Activated naive CD4-positive, alpha-beta T cell treated with anti-CD3 and anti-CD28 coated beads, Interleukin-2, amount 50 U/mL, for 24 hours (primary cell): ENCODE results near the gene TMEM30B.
"Not testable (repeated sequence)": the region's sequence is repeated elsewhere in the genome, so short reads cannot be mapped to it uniquely, and the experiment has no call there.

Experiments used
- H3K27ac Mint-ChIP-seq: one replicate; pipeline ENCODE4 v1.8.0; 2021; ENCODE audit warnings: mild to moderate bottlenecking, mixed read lengths
- H3K27me3 Mint-ChIP-seq: one replicate; pipeline ENCODE4 v1.8.0; 2021; ENCODE audit warnings: mixed read lengths
- H3K36me3 Mint-ChIP-seq: one replicate; pipeline ENCODE4 v1.8.0; 2021; ENCODE audit warnings: mixed read lengths
- H3K4me1 Mint-ChIP-seq: one replicate; pipeline ENCODE4 v1.8.0; 2021; ENCODE audit warnings: mixed read lengths
- H3K4me3 Mint-ChIP-seq: one replicate; pipeline ENCODE4 v1.8.0; 2021; ENCODE audit warnings: mild to moderate bottlenecking, mixed read lengths
- H3K9me3 Mint-ChIP-seq: one replicate; pipeline ENCODE4 v1.8.0; 2021; ENCODE audit warnings: mixed read lengths

TMEM30B gene

GRCh38 chr14:61319086-61319485 lies 37.9 kb upstream of the TMEM30B start:
- H3K27me3 Mint-ChIP-seq, result no peaks in the 10 kb centered on the region
- H3K27ac Mint-ChIP-seq, result no peak overlapping the region
- peaks cover 1% of the 10 kb centered on the region for H3K4me1 Mint-ChIP-seq
- peaks cover 8% of the 10 kb centered on the region for H3K9me3 Mint-ChIP-seq
- H3K4me3 Mint-ChIP-seq, result no peak overlapping the region
- H3K36me3 Mint-ChIP-seq, result peaks cover 12% of the 10 kb centered on the region

DNA sequence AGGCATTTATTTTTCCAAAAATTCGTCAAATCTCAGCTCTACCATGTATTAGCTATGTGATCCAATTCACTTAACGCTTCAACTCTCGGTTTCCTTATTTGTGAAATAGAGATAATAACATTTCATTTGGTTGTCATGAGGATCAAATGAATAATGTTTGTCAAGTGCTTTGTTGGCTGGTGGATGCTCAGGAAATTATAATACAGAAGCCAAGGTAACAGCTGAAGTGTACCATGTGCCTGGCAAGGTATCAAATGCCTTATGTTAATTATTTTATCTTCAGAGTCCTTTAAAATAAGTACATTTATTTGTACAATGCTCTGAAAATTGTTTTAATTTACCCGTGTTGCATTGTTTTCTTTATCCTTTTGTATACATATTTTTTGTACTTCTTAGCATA lies 34.2 kb upstream of the TMEM30B start:
- Mint-ChIP-seq H3K27ac (no peak overlapping the region), H3K36me3 (peaks cover 17% of the 10 kb centered on the region), H3K27me3 (no peaks in the 10 kb centered on the region), H3K4me1 (peaks cover 6% of the 10 kb centered on the region), H3K9me3 (peaks cover 13% of the 10 kb centered on the region), H3K4me3 (no peak overlapping the region)

- Mint-ChIP-seq H3K4me1 (peaks cover 23% of the 10 kb centered on the region), H3K36me3 (peaks cover 31% of the 10 kb centered on the region), H3K9me3 (peaks cover 14% of the 10 kb centered on the region)
- not testable (repeated sequence) for H3K4me3 Mint-ChIP-seq, H3K27ac Mint-ChIP-seq, H3K27me3 Mint-ChIP-seq
Observed at GRCh38 chr14:61308701-61309100, 27.6 kb upstream of the TMEM30B start.

DNA sequence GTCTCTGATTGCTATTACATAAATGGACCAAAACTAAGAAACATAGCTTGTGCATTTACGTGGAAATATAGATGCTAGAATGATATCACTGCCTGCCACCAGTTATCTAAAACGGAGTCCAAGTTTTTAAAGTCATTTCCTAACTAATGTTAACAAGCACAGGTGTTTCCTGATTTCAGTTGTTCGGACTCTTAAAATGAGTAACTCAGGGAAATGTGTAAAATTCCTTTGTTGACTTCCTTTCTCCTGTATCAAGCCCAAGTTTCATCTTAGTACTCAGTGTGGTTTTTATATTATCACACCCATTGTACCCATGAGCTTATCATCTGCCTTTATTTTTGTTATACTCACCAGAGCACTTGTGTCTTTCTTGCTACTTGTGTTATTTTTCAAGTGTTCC lies 27.1 kb upstream of the TMEM30B start:
- H3K36me3 Mint-ChIP-seq, result peaks cover 32% of the 10 kb centered on the region
- no peaks in the 10 kb centered on the region for H3K27me3 Mint-ChIP-seq
- no peak overlapping the region for H3K4me3 Mint-ChIP-seq
- peaks cover 23% of the 10 kb centered on the region for H3K4me1 Mint-ChIP-seq
- peaks cover 14% of the 10 kb centered on the region for H3K9me3 Mint-ChIP-seq
- no peak overlapping the region for H3K27ac Mint-ChIP-seq

- H3K4me3 Mint-ChIP-seq, result no peak overlapping the region
- H3K36me3 Mint-ChIP-seq, result peaks cover 22% of the 10 kb centered on the region
- H3K4me1 Mint-ChIP-seq, result peaks cover 31% of the 10 kb centered on the region
- no peak overlapping the region for H3K27ac Mint-ChIP-seq
- peaks cover 9% of the 10 kb centered on the region for H3K9me3 Mint-ChIP-seq
- no peaks in the 10 kb centered on the region for H3K27me3 Mint-ChIP-seq
Observed at GRCh38 chr14:61304688-61305087, 23.6 kb upstream of the TMEM30B start.

DNA sequence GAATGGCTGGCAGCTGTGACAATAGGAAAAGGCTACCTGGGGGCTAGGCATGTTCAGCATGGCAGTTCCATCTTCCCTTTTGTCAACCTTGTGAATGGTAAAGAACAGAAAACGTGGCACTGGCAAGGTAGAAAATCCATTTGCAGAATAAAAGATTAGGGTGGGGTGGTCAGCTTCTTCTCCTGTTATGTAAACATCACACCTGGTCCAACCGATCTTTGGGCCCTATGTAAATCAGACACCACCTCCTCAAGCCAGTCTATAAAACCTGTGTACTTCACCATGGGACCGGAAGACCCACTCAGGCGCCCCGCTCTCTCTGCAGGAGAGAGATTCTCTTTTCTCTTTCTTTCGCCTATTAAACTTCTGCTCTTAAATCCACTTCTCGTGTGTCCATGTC lies 19.6 kb upstream of the TMEM30B start:
- peaks cover 4% of the 10 kb centered on the region for H3K9me3 Mint-ChIP-seq
- no peak overlapping the region for H3K4me3 Mint-ChIP-seq
- H3K27me3 Mint-ChIP-seq, result no peaks in the 10 kb centered on the region
- H3K4me1 Mint-ChIP-seq, result peaks cover 55% of the 10 kb centered on the region
- H3K36me3 Mint-ChIP-seq, result peaks cover 11% of the 10 kb centered on the region
- peak overlapping the region; percentile 87 for H3K27ac Mint-ChIP-seq

- Mint-ChIP-seq H3K9me3 (no peaks in the 10 kb centered on the region), H3K4me1 (peaks cover 56% of the 10 kb centered on the region), H3K4me3 (no peak overlapping the region), H3K36me3 (peaks cover 7% of the 10 kb centered on the region), H3K27me3 (no peaks in the 10 kb centered on the region), H3K27ac (peak overlapping the region; percentile 36)
Observed at GRCh38 chr14:61300209-61300608, 19.1 kb upstream of the TMEM30B start.

GRCh38 chr14:61298824-61299223 lies 17.7 kb upstream of the TMEM30B start:
- Mint-ChIP-seq H3K36me3 (peaks cover 7% of the 10 kb centered on the region), H3K4me3 (no peak overlapping the region), H3K27me3 (no peaks in the 10 kb centered on the region), H3K9me3 (no peaks in the 10 kb centered on the region), H3K27ac (peak overlapping the region; percentile 38), H3K4me1 (peaks cover 56% of the 10 kb centered on the region)

GRCh38 chr14:61297581-61297980 lies 16.4 kb upstream of the TMEM30B start:
- Mint-ChIP-seq H3K9me3 (no peaks in the 10 kb centered on the region), H3K4me3 (no peak overlapping the region), H3K27ac (peak overlapping the region; percentile 75), H3K27me3 (no peaks in the 10 kb centered on the region), H3K4me1 (peaks cover 56% of the 10 kb centered on the region), H3K36me3 (peaks cover 6% of the 10 kb centered on the region)

DNA sequence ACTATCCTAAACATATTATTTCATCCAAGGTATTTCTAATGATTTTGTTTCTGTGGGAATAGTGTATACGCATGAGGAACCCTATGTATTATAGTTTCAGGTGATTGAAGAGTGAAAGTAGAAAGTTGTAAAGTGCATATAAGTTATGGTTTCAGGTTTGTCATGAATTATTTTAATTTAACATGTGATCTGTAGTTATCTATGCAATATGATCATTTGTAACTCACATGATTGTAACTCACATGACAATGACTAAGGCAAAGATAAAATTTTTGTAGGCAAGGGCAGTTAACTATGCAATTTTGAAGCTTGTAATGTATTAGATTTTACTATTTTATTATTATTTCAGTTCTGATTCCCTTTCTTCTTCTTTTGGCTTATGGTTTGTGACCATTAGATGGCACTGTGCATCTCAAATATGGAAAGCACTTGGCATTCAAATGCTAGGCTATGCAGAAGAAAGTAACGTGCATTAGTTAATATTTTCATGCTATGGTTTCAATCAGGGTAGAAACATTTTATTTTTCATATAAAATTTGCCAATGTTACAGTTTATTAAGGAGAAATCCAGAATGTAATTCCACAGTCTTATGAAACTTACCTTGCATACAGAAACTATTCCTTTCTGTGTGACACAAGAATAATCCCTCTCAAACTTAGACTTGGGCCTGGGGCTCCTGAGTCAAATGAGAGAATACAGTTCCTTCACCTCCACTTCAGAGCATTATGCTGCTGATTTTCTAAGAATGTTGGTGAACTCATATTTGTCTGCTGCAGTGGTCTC lies 15.8 kb upstream of the TMEM30B start:
- Mint-ChIP-seq H3K27ac (peak overlapping the region; percentile 75), H3K4me1 (peaks cover 56% of the 10 kb centered on the region), H3K4me3 (peak overlapping the region; percentile 34), H3K36me3 (peaks cover 6% of the 10 kb centered on the region), H3K9me3 (no peaks in the 10 kb centered on the region), H3K27me3 (no peaks in the 10 kb centered on the region)

- peaks cover 55% of the 10 kb centered on the region for H3K4me1 Mint-ChIP-seq
- no peak overlapping the region for H3K4me3 Mint-ChIP-seq
- no peaks in the 10 kb centered on the region for H3K27me3 Mint-ChIP-seq
- H3K36me3 Mint-ChIP-seq, result peaks cover 5% of the 10 kb centered on the region
- no peaks in the 10 kb centered on the region for H3K9me3 Mint-ChIP-seq
- peak overlapping the region; percentile 47 for H3K27ac Mint-ChIP-seq
Observed at GRCh38 chr14:61296151-61296550, 15.0 kb upstream of the TMEM30B start.

DNA sequence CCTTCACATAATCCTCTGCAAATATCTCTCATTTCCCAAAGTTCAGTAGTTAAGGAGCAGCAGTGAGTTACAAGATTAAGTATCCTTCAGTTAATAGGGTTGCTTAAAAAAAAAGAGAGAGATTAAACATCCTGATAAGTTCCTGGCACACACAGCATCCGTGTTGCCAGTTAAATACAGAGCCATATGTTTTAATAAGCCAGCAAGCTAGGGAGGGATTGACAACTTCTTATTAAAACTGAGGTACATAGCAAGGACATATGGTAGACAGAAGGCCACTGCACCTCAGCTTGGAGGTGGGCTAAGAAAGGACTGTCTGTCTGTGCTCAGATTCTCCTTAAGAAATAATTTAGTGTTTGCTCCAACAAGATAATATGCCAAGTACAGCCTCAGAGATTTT lies 9.6 kb upstream of the TMEM30B start:
- no peaks in the 10 kb centered on the region for H3K36me3 Mint-ChIP-seq

GRCh38 chr14:61288720-61289119 lies 7.6 kb upstream of the TMEM30B start:
- no peaks in the 10 kb centered on the region for H3K36me3 Mint-ChIP-seq
- no peaks in the 10 kb centered on the region for H3K27me3 Mint-ChIP-seq
- peaks cover 21% of the 10 kb centered on the region for H3K4me1 Mint-ChIP-seq
- no peak overlapping the region for H3K4me3 Mint-ChIP-seq
- no peak overlapping the region for H3K27ac Mint-ChIP-seq
- no peaks in the 10 kb centered on the region for H3K9me3 Mint-ChIP-seq

More for the DNA sequence above, 9.6 kb upstream of the TMEM30B start:
- Mint-ChIP-seq H3K4me1 (peaks cover 9% of the 10 kb centered on the region), H3K9me3 (no peaks in the 10 kb centered on the region), H3K4me3 (no peak overlapping the region), H3K27ac (no peak overlapping the region), H3K27me3 (no peaks in the 10 kb centered on the region)

GRCh38 chr14:61288228-61288627 lies 7.1 kb upstream of the TMEM30B start:
- Mint-ChIP-seq H3K9me3 (no peaks in the 10 kb centered on the region), H3K27me3 (no peaks in the 10 kb centered on the region), H3K4me3 (no peak overlapping the region), H3K4me1 (peaks cover 22% of the 10 kb centered on the region), H3K36me3 (no peaks in the 10 kb centered on the region), H3K27ac (no peak overlapping the region)

GRCh38 chr14:61287196-61287595 lies 6.1 kb upstream of the TMEM30B start:
- H3K4me3 Mint-ChIP-seq, result no peak overlapping the region
- H3K27me3 Mint-ChIP-seq, result no peaks in the 10 kb centered on the region
- no peaks in the 10 kb centered on the region for H3K36me3 Mint-ChIP-seq
- no peaks in the 10 kb centered on the region for H3K9me3 Mint-ChIP-seq
- H3K27ac Mint-ChIP-seq, result no peak overlapping the region
- peaks cover 24% of the 10 kb centered on the region for H3K4me1 Mint-ChIP-seq

GRCh38 chr14:61285364-61285763 lies 4.2 kb upstream of the TMEM30B start:
- Mint-ChIP-seq H3K27ac (no peak overlapping the region), H3K4me1 (peaks cover 29% of the 10 kb centered on the region), H3K4me3 (no peak overlapping the region), H3K9me3 (no peaks in the 10 kb centered on the region), H3K36me3 (no peaks in the 10 kb centered on the region), H3K27me3 (no peaks in the 10 kb centered on the region)

DNA sequence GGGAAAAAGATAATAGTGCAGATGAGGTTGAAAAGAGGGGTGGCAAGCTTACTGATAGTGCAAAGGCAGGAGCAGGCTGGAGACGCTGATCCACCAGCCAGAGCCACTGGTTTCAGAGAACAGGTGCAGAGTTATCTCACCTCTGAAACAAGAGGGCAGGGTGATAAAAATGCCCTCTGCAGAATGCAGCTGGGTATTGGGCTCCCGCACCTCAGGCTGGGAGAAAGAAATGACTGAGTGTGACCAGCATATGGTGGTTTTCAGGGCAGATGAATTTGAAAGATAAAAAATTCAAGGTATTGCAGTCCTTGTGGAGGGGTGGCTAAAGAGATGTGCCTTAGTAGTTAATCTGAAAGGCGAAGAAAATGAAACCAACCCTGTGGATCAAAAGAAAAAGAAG lies 2.9 kb upstream of the TMEM30B start:
- Mint-ChIP-seq H3K36me3 (peaks cover 3% of the 10 kb centered on the region), H3K9me3 (no peaks in the 10 kb centered on the region), H3K27me3 (no peaks in the 10 kb centered on the region), H3K4me3 (no peak overlapping the region), H3K4me1 (peaks cover 42% of the 10 kb centered on the region), H3K27ac (peak overlapping the region; percentile 2)
